ENCODE results near the gene GSG1.
A peak's percentile ranks its signal among the peaks of the same experiment; 100 is the strongest.

GSG1 gene

GRCh38 chr12:13103391-13104033 is at the start of gene GSG1:
Gene GSG1 (minus strand): TSS chr12:13103667. CDS start chr12:13103512, 155 bp downstream.
- no peak for DNase-seq (ENCODE audit: low read depth in 2 of 2)

- no peak for DNase-seq (ENCODE audit: low read depth in 2 of 2)
These were observed 49.7 kb upstream of the GSG1 start for GRCh38 chr12:13153180-13153579.

- DNase-seq (ENCODE audit: low read depth in 2 of 2), result no peak
These were observed 49.3 kb upstream of the GSG1 start for GRCh38 chr12:13152756-13153155.

GRCh38 chr12:13152281-13152680 is 48.8 kb upstream of the GSG1 start:
- no peak for DNase-seq (ENCODE audit: low read depth in 2 of 2)

- DNase-seq (ENCODE audit: low read depth in 2 of 2), result no peak
These were observed 45.9 kb upstream of the GSG1 start for GRCh38 chr12:13149411-13149810.

- DNase-seq (ENCODE audit: low read depth in 2 of 2), result no peak
These were observed 45.0 kb upstream of the GSG1 start for GRCh38 chr12:13148485-13148847.

- DNase-seq (ENCODE audit: low read depth in 2 of 2), result no peak
These were observed 44.4 kb upstream of the GSG1 start for GRCh38 chr12:13147688-13148484.

GRCh38 chr12:13146336-13146938 is 43.0 kb upstream of the GSG1 start:
- DNase-seq (ENCODE audit: low read depth in 2 of 2), result no peak

GRCh38 chr12:13144266-13144828 is 40.9 kb upstream of the GSG1 start:
- DNase-seq (ENCODE audit: low read depth in 2 of 2), result no peak

- DNase-seq (ENCODE audit: low read depth in 2 of 2), result no peak
These were observed 39.3 kb upstream of the GSG1 start for GRCh38 chr12:13142747-13143146.

GRCh38 chr12:13141686-13142085 is 38.2 kb upstream of the GSG1 start:
- no peak for DNase-seq (ENCODE audit: low read depth in 2 of 2)

GRCh38 chr12:13135371-13136178 is 32.1 kb upstream of the GSG1 start:
- DNase-seq (ENCODE audit: low read depth in 2 of 2), result no peak

- DNase-seq (ENCODE audit: low read depth in 2 of 2), result no peak
These were observed 30.4 kb upstream of the GSG1 start for GRCh38 chr12:13133886-13134285.

- no peak for DNase-seq (ENCODE audit: low read depth in 2 of 2)
These were observed 27.5 kb upstream of the GSG1 start for GRCh38 chr12:13130981-13131380.

GRCh38 chr12:13128291-13128965 is 25.0 kb upstream of the GSG1 start:
- DNase-seq (ENCODE audit: low read depth in 2 of 2), result peak; percentile 42 to 49

- DNase-seq (ENCODE audit: low read depth in 2 of 2), result no peak
These were observed 24.0 kb upstream of the GSG1 start for GRCh38 chr12:13127444-13127843.

GRCh38 chr12:13126494-13126893 is 23.0 kb upstream of the GSG1 start:
- DNase-seq (ENCODE audit: low read depth in 2 of 2), result no peak

- DNase-seq (ENCODE audit: low read depth in 2 of 2), result no peak
These were observed 22.5 kb upstream of the GSG1 start for GRCh38 chr12:13125996-13126395.

GRCh38 chr12:13124656-13125505 is 21.4 kb upstream of the GSG1 start:
- DNase-seq (ENCODE audit: low read depth in 2 of 2), result peak in 1 of 2 experiments; percentile 38

- DNase-seq (ENCODE audit: low read depth in 2 of 2), result no peak
These were observed 18.1 kb upstream of the GSG1 start for GRCh38 chr12:13121568-13121967.
